Measurements from ENCODE around the gene MEST.

GRCh38 chr7:130471974-130472373 is 19.9 kb upstream of the MEST start:
- TF ChIP-seq, protein P1, sequence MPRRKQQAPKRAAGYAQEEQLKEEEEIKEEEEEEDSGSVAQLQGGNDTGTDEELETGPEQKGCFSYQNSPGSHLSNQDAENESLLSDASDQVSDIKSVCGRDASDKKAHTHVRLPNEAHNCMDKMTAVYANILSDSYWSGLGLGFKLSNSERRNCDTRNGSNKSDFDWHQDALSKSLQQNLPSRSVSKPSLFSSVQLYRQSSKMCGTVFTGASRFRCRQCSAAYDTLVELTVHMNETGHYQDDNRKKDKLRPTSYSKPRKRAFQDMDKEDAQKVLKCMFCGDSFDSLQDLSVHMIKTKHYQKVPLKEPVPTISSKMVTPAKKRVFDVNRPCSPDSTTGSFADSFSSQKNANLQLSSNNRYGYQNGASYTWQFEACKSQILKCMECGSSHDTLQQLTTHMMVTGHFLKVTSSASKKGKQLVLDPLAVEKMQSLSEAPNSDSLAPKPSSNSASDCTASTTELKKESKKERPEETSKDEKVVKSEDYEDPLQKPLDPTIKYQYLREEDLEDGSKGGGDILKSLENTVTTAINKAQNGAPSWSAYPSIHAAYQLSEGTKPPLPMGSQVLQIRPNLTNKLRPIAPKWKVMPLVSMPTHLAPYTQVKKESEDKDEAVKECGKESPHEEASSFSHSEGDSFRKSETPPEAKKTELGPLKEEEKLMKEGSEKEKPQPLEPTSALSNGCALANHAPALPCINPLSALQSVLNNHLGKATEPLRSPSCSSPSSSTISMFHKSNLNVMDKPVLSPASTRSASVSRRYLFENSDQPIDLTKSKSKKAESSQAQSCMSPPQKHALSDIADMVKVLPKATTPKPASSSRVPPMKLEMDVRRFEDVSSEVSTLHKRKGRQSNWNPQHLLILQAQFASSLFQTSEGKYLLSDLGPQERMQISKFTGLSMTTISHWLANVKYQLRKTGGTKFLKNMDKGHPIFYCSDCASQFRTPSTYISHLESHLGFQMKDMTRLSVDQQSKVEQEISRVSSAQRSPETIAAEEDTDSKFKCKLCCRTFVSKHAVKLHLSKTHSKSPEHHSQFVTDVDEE (CRISPR knock-in tag; IDR thresholded peaks at IDR 0.05), result no peak
- no peak for TF ChIP-seq TCF4 (CRISPR knock-in tag; IDR thresholded peaks at IDR 0.05; ENCODE audit: borderline replicate concordance)
- TF ChIP-seq OSR1 (CRISPR knock-in tag; IDR thresholded peaks at IDR 0.05), result no peak
- no peak for TF ChIP-seq RARB (CRISPR knock-in tag; IDR thresholded peaks at IDR 0.05)
- TF ChIP-seq ESRRG (CRISPR knock-in tag; IDR thresholded peaks at IDR 0.05), result no peak
- TF ChIP-seq PATZ1 (CRISPR knock-in tag; IDR thresholded peaks at IDR 0.05; ENCODE audit: borderline replicate concordance), result no peak

Data from SK-N-SH treated with all-trans-retinoic acid at 6 μM for 48 hours (cell line).